ENCODE data around the gene CPLX1.

The CPLX1 gene

DNA sequence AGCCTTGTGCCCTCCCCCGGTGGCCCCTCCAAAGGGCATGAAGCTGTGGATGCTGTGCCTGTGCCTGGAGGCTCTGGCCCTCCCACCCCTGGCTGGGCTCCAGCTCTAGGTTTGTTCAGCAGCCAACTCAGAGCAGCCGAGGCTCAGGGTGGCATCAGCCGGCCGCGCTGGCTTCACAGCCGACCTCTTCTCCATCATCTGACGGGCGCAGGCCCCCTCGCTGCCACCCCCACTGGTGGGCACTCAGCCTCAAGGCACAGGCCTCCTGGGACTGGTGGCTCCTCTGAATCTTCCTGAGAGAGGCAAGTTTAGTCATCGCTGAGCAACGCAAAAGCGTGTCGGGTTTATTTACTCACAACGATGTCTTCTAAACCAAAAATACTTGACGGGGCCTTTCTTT is 74.3 kb downstream of the CPLX1 start:
- TF ChIP-seq, protein P1, sequence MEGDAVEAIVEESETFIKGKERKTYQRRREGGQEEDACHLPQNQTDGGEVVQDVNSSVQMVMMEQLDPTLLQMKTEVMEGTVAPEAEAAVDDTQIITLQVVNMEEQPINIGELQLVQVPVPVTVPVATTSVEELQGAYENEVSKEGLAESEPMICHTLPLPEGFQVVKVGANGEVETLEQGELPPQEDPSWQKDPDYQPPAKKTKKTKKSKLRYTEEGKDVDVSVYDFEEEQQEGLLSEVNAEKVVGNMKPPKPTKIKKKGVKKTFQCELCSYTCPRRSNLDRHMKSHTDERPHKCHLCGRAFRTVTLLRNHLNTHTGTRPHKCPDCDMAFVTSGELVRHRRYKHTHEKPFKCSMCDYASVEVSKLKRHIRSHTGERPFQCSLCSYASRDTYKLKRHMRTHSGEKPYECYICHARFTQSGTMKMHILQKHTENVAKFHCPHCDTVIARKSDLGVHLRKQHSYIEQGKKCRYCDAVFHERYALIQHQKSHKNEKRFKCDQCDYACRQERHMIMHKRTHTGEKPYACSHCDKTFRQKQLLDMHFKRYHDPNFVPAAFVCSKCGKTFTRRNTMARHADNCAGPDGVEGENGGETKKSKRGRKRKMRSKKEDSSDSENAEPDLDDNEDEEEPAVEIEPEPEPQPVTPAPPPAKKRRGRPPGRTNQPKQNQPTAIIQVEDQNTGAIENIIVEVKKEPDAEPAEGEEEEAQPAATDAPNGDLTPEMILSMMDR (IDR thresholded peaks at IDR 0.05; ENCODE audit: extremely low read depth, missing control alignments), result no peak
- DNase-seq (ENCODE audit: low spot score), result no peak

DNA sequence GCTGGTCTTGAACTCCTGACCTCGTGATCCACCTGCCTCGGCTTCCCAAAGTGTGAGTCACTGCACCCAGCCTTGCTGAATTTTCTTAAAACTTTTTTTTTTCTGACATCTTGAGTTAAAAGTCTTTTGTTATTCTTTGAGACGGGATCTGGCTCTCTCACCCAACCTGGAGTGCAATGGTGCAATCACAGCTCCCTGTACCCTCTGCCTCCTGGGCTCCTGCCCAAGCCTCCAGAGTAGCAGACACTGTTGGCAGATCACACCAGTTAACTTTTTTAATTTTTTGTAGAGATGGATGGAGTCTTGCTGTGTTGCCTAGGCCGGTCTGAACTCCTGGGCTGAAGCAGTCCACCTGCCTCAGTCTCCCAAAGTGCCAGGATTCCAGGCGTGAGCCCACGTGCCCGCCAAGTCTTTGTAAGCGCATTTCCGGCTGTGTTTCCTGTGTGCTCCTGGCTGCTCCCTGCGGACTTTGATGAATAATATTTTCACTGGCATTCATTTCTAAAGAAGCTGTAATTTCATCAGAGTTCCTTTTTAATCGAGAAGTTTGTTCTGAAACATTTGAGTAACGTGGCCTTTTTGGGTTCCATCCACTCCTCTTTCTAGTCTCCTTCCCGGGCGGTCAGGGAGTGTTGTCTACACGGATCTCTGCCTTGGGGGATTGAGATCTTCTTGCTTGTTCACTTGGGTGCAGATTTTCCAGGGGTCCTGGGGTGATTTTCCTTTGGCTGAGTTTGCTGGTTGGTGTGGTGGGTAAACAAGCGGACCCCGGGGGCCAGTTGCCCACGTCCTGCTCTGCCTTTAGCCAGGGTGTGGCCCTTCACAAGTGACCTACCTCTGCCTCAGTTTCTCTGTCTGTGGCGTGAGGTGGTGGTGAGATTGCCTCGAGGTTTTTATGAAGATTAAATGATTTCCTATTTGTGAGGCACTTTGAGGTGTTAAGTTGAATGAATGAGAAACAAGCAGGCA is 75.9 kb downstream of the CPLX1 start:
- DNase-seq (ENCODE audit: low spot score), result no peak
- TF ChIP-seq, protein P1 (IDR thresholded peaks at IDR 0.05; ENCODE audit: extremely low read depth, missing control alignments), result no peak

DNA sequence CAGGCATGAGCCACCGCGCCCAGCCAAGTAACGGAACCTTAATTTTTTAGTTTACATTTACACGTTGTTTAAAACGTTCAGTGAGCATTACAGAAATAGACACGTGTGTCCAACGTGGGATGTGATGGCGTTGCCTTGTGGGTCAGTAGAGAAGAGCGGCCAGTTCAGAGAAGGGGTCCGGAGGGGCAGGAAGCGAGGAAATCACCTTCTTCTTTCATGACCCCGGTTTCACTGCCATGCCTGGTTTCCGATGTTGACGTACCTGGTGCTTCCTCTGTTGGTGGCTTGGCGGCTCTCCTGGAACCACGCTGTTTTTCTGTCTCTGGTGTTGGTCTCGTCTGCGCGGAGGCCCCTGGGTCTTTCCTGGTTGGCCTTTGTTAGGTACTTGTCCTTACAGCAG is 77.5 kb downstream of the CPLX1 start:
- no peak for DNase-seq (ENCODE audit: low spot score)
- TF ChIP-seq, protein P1 (IDR thresholded peaks at IDR 0.05; ENCODE audit: extremely low read depth, missing control alignments), result no peak

DNA sequence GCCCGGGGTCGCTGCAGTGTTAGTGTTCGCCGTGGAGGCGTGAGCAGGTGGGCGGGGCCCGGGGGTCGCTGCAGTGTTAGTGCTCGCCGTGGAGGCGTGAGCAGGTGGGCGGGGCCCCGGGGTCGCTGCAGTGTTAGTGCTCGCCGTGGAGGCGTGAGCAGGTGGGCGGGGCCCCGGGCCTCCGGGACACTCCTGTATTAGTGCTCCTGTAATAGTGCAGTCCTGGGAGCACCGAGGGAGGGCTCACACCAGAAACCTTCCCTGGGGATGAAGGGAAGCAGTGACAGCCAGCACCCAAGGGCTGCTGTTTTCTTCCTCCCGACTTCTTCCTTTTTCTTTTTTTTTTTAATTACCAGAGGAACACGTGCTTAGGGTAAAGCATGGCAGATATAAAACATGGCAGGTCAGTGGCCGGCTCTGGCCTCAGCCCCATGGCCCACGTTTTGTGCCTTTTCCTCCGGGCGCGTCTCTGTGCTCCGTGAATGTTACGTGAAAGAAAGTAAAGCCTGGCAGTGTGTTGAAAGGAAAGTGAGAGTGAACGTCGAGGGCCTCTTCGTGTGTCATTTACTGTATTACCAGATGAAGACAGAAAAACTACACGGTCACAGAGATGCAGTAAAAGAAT is 78.3 kb downstream of the CPLX1 start:
- no peak for DNase-seq (ENCODE audit: low spot score)
- TF ChIP-seq, protein P1 (IDR thresholded peaks at IDR 0.05; ENCODE audit: extremely low read depth, missing control alignments), result no peak

DNA sequence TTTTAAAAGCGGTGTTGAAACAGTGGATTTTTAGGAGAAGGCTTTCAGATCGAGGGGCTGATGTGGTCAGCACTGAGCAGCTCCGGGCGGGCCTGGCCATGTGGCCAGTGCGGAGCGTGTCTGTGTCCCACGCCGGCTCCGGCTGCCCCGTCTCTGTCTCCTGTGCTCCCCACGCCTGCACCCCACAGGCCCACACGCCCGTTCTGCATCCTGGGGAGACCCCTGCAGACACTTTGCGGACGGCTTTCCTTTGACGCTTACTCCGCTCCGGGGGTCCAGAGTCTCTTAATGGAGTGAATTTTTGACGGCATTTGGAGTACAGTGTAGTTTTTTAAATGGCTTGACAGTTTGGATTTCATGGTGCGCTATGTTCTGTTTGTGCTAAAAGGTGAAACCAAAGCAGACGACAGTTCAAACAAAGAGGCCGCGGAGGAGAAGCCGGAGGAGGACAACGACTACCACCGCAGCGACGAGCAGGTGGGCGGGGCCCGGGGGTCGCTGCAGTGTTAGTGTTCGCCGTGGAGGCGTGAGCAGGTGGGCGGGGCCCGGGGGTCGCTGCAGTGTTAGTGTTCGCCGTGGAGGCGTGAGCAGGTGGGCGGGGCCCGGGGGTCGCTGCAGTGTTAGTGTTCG is 81.6 kb downstream of the CPLX1 start:
- TF ChIP-seq, protein P1 (IDR thresholded peaks at IDR 0.05; ENCODE audit: extremely low read depth, missing control alignments), result no peak
- DNase-seq (ENCODE audit: low spot score), result no peak

DNA sequence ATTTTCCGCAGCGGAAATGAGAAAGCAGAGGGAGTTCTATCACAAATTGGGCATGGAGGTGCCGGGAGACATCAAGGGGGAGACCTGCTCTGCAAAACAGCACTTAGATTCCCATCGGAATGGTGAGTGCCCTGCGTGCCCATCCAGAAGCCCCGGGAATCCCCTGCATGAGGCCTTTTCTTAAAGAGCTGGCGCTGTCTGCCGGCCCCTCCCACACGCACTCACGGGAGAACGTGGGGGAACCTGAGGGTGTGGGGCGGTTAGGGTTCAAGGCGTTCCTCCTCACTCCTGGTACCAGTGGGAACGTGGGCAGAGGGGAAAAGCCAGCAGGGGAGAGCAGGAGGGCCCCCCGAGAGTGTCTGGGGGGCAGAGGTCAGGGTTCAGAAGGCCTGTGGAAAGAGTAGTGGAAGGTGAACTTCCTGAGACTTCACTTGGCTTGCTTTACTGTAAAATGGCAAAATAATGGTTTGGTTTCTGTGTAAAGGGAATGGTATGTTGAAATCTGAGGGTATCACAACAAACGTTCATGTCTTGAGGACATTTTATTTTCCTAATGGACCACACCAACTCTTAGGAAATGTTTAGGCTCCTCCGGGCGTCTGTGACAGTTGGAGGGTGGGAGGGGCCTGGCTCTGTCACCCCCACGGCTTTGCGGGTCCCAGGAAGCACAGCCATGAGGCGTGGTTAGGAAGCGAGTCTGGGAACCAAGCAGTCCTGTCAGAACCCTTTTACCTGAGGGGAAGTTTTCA is 82.3 kb downstream of the CPLX1 start:
- TF ChIP-seq, protein P1 (IDR thresholded peaks at IDR 0.05; ENCODE audit: extremely low read depth, missing control alignments), result no peak
- DNase-seq (ENCODE audit: low spot score), result no peak

Measured in GM20000 (cell line).